Eye (tissue), 1 donor: Measurements from ENCODE around the gene PCSK9.

Source experiments
- DNase-seq: peaks from one replicate; pipeline ENCODE4 v3.0.0-alpha.2; 2015

Gene PCSK9

GRCh38 chr1:55044617-55045397 lies 5.5 kb downstream of the PCSK9 start:
- DNase-seq, result no peak

GRCh38 chr1:55045430-55045829 lies 6.1 kb downstream of the PCSK9 start:
- DNase-seq, result no peak

DNA sequence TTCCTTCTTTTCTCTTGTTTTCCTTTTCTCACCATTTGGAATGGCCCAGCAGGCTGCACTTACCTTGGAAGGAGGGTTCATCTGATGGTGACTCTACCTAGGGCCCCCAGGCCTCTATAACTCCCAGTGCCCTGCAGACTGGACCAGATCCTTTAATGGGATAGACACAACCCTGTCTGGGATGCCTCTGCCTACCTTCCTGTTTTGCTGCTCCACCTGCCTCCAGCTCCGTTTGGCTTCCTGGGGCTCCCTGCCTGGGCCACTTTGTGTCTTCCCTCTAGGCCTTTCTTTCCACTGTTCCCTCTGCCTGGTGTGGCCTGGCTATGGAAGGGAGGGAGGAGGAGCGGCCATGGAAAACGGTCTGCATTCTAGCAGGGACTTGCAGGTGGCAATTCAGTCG lies 7.5 kb downstream of the PCSK9 start:
- DNase-seq, result no peak

DNA sequence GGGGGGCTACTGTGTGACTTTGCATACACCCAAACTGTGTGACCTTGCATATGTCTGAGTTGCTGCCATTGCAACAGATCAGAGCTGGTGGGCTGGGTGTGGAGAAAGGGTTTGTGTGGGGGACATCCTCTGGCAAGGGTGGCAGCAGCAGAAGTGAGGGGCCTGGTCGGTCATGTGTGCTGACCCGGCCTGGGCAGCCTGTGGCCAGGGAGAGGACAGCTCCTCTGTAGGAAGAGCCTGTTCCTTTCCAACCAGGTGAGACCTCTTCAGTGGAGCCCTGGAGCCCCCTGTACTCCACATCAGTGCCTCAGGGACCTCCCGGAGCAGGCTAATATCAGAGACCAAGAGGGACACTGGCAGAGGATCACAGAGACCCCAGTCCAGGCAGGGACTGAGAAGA lies 8.3 kb downstream of the PCSK9 start:
- no peak for DNase-seq

- no peak for DNase-seq
Observed at GRCh38 chr1:55048453-55049270, 9.3 kb downstream of the PCSK9 start.

- DNase-seq, result no peak
Observed at GRCh38 chr1:55049271-55049913, 10.0 kb downstream of the PCSK9 start.

GRCh38 chr1:55049914-55050278 lies 10.5 kb downstream of the PCSK9 start:
- DNase-seq, result no peak

GRCh38 chr1:55050283-55050682 lies 10.9 kb downstream of the PCSK9 start:
- DNase-seq, result peak; percentile 25

- no peak for DNase-seq
Observed at GRCh38 chr1:55051169-55051568, 11.8 kb downstream of the PCSK9 start.

GRCh38 chr1:55051621-55052020 lies 12.3 kb downstream of the PCSK9 start:
- no peak for DNase-seq

- no peak for DNase-seq
Observed at GRCh38 chr1:55052221-55053142, 13.1 kb downstream of the PCSK9 start.

GRCh38 chr1:55053265-55053954 lies 14.1 kb downstream of the PCSK9 start:
- no peak for DNase-seq

GRCh38 chr1:55054396-55054795 lies 15.0 kb downstream of the PCSK9 start:
- DNase-seq, result no peak

- DNase-seq, result no peak
Observed at GRCh38 chr1:55055084-55055882, 15.9 kb downstream of the PCSK9 start.

DNA sequence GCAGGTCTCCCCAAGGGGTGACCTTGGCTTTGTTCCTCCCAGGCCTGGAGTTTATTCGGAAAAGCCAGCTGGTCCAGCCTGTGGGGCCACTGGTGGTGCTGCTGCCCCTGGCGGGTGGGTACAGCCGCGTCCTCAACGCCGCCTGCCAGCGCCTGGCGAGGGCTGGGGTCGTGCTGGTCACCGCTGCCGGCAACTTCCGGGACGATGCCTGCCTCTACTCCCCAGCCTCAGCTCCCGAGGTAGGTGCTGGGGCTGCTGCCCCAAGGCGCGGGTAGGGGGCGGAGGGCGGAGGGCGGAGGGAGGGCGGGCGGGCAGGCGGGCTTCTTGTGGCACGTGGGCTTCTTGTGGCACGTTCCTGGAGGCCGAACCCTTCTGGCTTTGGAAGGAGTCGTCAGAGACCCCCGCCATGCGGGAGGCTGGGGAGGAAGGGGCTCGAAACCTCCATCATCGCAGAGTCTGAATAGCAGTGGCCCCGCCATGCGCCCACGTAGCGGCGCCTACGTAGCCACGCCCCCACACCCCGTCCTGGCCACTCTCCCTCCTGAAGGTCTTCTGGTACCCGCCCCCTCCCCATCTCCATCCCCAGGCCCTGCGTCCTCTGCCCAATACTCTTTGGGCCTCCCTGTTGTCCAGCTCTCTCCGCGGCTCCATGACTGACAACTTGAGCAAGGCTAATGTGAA lies 16.7 kb downstream of the PCSK9 start:
- DNase-seq, result no peak

DNA sequence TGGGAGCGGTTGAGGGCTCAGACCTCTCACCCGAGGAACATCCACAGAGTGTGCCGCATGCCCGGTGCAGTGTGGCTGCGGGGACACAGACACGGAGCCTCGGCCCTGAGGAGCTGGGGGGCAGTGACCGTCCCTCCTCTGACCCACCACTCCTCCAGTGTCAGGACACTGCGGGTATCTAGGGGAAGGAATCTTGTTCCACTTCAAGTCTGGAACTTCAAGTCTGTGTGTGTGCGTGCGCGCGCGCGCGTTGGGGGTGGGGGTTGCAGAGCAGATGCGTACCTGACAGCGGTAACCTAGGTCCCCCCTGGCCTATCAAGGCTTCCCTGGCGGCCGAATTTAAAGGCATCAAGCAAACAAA lies 17.3 kb downstream of the PCSK9 start:
- DNase-seq, result no peak

DNA sequence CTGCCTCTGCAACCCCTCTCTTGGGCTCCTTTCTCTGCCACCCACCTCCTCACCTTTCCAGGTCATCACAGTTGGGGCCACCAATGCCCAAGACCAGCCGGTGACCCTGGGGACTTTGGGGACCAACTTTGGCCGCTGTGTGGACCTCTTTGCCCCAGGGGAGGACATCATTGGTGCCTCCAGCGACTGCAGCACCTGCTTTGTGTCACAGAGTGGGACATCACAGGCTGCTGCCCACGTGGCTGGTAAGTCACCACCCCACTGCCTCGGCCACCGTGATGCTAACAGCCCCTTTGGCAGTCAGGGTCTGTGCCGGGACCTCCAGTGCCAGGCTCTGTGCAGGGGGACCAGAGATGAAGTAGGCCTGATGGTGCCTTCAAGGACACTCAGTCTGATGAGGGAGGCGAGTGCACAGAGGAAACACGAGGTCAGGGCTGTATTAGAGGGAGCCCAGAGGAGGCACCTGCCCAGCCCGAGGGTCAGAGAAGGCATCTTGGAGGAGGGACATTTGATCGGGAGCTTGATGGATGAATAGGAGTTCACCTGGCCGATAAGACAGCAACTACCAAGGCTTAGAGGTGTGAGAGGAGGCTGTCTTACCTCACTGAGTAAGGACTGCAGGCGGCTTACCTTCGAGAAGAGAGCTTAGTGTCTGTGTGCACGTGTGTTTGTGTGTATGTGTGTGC lies 18.1 kb downstream of the PCSK9 start:
- DNase-seq, result no peak

- no peak for DNase-seq
Observed at GRCh38 chr1:55057956-55058298, 18.6 kb downstream of the PCSK9 start.

DNA sequence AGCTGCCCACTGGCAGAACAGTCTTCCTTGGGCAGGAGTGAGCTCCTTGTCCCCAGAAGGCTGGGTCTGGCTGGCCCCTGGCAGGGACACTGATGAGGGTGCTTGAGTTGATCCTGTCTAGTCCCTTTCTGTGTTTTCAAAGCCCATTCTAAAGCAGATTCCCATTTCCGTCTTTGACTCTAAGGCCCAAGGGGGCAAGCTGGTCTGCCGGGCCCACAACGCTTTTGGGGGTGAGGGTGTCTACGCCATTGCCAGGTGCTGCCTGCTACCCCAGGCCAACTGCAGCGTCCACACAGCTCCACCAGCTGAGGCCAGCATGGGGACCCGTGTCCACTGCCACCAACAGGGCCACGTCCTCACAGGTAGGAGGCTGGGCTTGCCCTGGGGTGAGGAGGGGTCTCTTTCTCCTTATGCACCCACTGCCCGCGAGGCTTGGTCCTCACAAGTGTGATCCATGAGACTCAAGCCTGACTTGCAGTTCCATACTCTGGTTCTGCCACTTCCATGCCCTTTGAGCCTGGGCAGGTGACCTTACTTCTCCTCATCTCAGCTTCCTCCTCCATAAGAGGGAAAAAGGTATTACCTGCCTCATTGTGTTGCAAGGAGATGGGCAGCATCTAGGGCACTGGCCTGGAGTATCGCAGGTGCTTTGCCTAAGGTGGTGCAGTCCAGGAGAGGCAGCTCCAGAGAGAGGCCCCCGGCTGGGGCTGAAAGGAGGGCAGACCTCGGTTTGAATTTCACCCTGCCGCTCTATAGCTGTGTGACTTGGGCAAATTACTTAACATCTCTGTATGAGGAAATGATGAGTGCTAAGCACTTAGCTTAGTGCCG lies 20.2 kb downstream of the PCSK9 start:
- DNase-seq, result no peak
